GM23338 (cell line): ENCODE results near the gene GOLGA1.

Source experiments
- CREB1 ChIP-seq: fragments of 250-450 bp; sonication (Bioruptor Pico); IDR thresholded peaks from 2 replicates; pipeline ENCODE4 v1.5.0; 2020; ENCODE audit warnings: low read depth, mild to moderate bottlenecking, moderate library complexity
- EZH2 ChIP-seq: fragments of 200-600 bp; sonication (generic); IDR thresholded peaks from one replicate; pipeline ENCODE4 v1.8.0; 2017; ENCODE audit warnings: antibody characterized with exemption, mild to moderate bottlenecking, low read depth; ENCODE audit not compliant: unreplicated experiment
- EZH2phosphoT487 ChIP-seq: fragments of 200-600 bp; sonication (generic); IDR thresholded peaks from one replicate; pipeline ENCODE4 v1.8.1; 2018; ENCODE audit warnings: antibody characterized with exemption; ENCODE audit not compliant: unreplicated experiment
- JUNB ChIP-seq: IDR thresholded peaks from one replicate; pipeline ENCODE4 v1.6.1; 2016; ENCODE audit warnings: antibody characterized with exemption; ENCODE audit not compliant: unreplicated experiment
- POLR2AphosphoS5 ChIP-seq: IDR thresholded peaks from 2 replicates; pipeline ENCODE4 v1.6.1; 2016; ENCODE audit warnings: antibody characterized with exemption, low read depth
- STAT1 ChIP-seq: IDR thresholded peaks from one replicate; pipeline ENCODE4 v1.6.1; 2016; ENCODE audit warnings: antibody characterized with exemption; ENCODE audit not compliant: unreplicated experiment
- ZNF114 ChIP-seq: fragments of 250-450 bp; sonication (Bioruptor Pico); IDR thresholded peaks from 2 replicates; pipeline ENCODE4 v1.5.0; 2020; ENCODE audit warnings: mild to moderate bottlenecking, moderate library complexity
- ZNF331 ChIP-seq: fragments of 250-450 bp; sonication (Bioruptor Pico); IDR thresholded peaks from 2 replicates; pipeline ENCODE4 v1.5.0; 2020; ENCODE audit warnings: low read depth, mild to moderate bottlenecking, moderate library complexity
- TF ChIP-seq, protein P1 (sequence below), 2 experiments: fragments of 200-600 bp in 1 of 2; sonication (generic) in 1 of 2; conservative IDR thresholded peaks; 2 replicates each; pipeline versions ENCODE4 v1.5.1 to v1.6.1; 2016 to 2017; ENCODE audit warnings: antibody characterized with exemption in 2 of 2, low read depth in 2 of 2, mild to moderate bottlenecking in 2 of 2, moderate library complexity in 1 of 2
- TF ChIP-seq, protein P2 (sequence below): IDR thresholded peaks from one replicate; pipeline ENCODE4 v1.6.1; 2018; ENCODE audit warnings: antibody characterized with exemption; ENCODE audit not compliant: unreplicated experiment

DNA sequence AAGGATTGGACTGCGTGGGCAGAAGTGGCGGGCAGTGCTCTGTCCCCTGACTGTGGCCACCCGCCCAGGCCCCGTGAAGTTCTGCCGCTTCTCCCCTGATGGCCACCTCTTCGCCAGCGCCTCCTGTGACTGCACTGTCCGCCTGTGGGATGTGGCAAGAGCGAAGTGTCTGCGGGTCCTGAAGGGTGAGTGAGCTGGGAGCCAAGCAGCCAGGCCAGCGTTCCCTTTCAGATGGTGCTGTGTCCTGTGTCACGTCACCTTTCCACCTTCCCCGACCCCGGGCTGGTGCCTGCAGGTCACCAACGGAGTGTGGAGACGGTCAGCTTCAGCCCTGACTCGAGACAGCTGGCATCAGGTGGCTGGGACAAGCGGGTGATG lies 85.3 kb downstream of the GOLGA1 start:
- TF ChIP-seq POLR2AphosphoS5 (no peak), ZNF331 (CRISPR knock-in tag) (no peak), CREB1 (no peak), EZH2phosphoT487 (no peak), EZH2 (no peak), ZNF114 (no peak), JUNB (no peak), STAT1 (no peak)
- TF ChIP-seq, protein P1, sequence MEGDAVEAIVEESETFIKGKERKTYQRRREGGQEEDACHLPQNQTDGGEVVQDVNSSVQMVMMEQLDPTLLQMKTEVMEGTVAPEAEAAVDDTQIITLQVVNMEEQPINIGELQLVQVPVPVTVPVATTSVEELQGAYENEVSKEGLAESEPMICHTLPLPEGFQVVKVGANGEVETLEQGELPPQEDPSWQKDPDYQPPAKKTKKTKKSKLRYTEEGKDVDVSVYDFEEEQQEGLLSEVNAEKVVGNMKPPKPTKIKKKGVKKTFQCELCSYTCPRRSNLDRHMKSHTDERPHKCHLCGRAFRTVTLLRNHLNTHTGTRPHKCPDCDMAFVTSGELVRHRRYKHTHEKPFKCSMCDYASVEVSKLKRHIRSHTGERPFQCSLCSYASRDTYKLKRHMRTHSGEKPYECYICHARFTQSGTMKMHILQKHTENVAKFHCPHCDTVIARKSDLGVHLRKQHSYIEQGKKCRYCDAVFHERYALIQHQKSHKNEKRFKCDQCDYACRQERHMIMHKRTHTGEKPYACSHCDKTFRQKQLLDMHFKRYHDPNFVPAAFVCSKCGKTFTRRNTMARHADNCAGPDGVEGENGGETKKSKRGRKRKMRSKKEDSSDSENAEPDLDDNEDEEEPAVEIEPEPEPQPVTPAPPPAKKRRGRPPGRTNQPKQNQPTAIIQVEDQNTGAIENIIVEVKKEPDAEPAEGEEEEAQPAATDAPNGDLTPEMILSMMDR (conservative IDR thresholded peaks at IDR 0.05; ENCODE audit: low read depth in 2 of 2), result no peak
- TF ChIP-seq, protein P2, sequence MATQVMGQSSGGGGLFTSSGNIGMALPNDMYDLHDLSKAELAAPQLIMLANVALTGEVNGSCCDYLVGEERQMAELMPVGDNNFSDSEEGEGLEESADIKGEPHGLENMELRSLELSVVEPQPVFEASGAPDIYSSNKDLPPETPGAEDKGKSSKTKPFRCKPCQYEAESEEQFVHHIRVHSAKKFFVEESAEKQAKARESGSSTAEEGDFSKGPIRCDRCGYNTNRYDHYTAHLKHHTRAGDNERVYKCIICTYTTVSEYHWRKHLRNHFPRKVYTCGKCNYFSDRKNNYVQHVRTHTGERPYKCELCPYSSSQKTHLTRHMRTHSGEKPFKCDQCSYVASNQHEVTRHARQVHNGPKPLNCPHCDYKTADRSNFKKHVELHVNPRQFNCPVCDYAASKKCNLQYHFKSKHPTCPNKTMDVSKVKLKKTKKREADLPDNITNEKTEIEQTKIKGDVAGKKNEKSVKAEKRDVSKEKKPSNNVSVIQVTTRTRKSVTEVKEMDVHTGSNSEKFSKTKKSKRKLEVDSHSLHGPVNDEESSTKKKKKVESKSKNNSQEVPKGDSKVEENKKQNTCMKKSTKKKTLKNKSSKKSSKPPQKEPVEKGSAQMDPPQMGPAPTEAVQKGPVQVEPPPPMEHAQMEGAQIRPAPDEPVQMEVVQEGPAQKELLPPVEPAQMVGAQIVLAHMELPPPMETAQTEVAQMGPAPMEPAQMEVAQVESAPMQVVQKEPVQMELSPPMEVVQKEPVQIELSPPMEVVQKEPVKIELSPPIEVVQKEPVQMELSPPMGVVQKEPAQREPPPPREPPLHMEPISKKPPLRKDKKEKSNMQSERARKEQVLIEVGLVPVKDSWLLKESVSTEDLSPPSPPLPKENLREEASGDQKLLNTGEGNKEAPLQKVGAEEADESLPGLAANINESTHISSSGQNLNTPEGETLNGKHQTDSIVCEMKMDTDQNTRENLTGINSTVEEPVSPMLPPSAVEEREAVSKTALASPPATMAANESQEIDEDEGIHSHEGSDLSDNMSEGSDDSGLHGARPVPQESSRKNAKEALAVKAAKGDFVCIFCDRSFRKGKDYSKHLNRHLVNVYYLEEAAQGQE, result no peak
